PC-3 (cell line): ENCODE results near the gene TRIM65.

Experiments used
- EZH2phosphoT487 ChIP-seq: fragments of 300-600 bp; sonication (generic); IDR thresholded peaks from 2 replicates; pipeline ENCODE4 v1.6.1; 2018; ENCODE audit warnings: mild to moderate bottlenecking, antibody characterized with exemption, low read length, borderline replicate concordance
- TF ChIP-seq, protein P1 (sequence below): fragments of 300-600 bp; sonication (generic); conservative IDR thresholded peaks from 2 replicates; pipeline ENCODE4 v1.5.1; 2017; ENCODE audit warnings: antibody characterized with exemption, low read depth, mild to moderate bottlenecking, low read length

DNA sequence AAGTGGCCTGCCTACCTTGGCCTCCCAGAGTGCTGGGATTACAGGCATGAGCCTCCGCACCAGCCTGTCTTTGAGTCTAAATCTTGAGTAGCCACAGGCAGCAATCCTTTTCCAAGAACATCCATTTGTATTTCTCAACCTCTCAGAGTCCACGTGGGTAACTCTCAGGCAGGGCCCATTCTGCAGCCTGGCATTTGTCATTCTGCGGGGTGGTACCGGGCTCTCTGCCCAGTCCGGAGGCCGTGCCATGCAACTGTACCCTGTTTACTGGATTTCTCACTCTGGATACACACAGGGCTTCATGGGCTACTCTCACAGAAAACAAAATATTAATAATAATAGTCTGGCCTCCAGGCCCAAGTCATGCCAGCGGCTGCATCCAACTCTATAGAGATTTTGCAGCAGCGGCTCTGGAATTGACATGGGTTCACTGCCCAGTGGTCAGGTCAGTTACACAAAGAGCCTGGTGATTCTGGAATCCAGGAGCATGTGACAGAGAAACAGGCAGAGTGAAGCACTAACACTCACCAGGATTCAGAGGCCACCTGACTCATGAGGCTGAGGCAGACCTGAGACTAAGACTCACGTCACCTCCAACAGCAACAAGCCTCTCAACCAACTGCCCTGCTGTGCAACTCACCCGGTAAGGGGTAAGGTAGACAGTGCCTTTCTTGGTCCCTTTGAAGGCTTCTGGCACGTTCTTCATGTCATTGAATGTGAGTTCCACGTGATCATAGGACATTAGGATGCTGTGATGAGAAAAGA lies 45.6 kb downstream of the TRIM65 start:
- TF ChIP-seq, protein P1, sequence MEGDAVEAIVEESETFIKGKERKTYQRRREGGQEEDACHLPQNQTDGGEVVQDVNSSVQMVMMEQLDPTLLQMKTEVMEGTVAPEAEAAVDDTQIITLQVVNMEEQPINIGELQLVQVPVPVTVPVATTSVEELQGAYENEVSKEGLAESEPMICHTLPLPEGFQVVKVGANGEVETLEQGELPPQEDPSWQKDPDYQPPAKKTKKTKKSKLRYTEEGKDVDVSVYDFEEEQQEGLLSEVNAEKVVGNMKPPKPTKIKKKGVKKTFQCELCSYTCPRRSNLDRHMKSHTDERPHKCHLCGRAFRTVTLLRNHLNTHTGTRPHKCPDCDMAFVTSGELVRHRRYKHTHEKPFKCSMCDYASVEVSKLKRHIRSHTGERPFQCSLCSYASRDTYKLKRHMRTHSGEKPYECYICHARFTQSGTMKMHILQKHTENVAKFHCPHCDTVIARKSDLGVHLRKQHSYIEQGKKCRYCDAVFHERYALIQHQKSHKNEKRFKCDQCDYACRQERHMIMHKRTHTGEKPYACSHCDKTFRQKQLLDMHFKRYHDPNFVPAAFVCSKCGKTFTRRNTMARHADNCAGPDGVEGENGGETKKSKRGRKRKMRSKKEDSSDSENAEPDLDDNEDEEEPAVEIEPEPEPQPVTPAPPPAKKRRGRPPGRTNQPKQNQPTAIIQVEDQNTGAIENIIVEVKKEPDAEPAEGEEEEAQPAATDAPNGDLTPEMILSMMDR: no peak
- no peak for TF ChIP-seq EZH2phosphoT487
